H1 (cell line): ENCODE data around the gene CST7. TPM values are rescaled to one million over a fixed set of nuclear protein-coding genes. Genes with fewer than 3 reads are reported as not detected.

Experiments
- CTCF ChIA-PET: fragments of 300-600 bp; sonication (Branson Sonifier 250); formaldehyde crosslinking; loops from one replicate; lab custom pipeline; 2021; ENCODE audit not compliant: partially characterized antibody; lab: Charles Lee
- POLR2A ChIA-PET: fragments of 300-600 bp; sonication (Branson Sonifier 250); formaldehyde crosslinking; loops from one replicate; lab custom pipeline; 2021; ENCODE audit warnings: inconsistent platforms; ENCODE audit not compliant: partially characterized antibody; lab: Charles Lee
- DNase-seq, 2 experiments: peaks; one replicate each; pipeline versions ENCODE4 v3.0.0 to v3.0.0-alpha.2; 2010 to 2022; ENCODE audit warnings: low spot score in 2 of 2, low read depth in 1 of 2, mixed read lengths in 1 of 2
- FAIRE-seq: peaks from 2 replicates; lab custom pipeline; 2011; peaks lifted over from hg19 to GRCh38; lab: Jason Lieb, UNC
- H2AFZ ChIP-seq: 2 replicates; pipeline ENCODE4 v1.8.1; 2012; ENCODE audit warnings: low read length, inconsistent platforms
- H2AK5ac ChIP-seq: 2 replicates; pipeline ENCODE4 v1.6.1; 2013; ENCODE audit warnings: low read depth, low read length
- H2BK120ac ChIP-seq: replicated peaks from 2 replicates; pipeline ENCODE3; 2013; ENCODE audit warnings: low read depth, low read length, inconsistent platforms
- H2BK12ac ChIP-seq: 2 replicates; pipeline ENCODE4 v1.6.1; 2013; ENCODE audit warnings: low read depth, low read length
- H2BK15ac ChIP-seq: 2 replicates; pipeline ENCODE4 v1.6.1; 2013; ENCODE audit warnings: low read length
- H2BK20ac ChIP-seq: 2 replicates; pipeline ENCODE4 v1.6.1; 2013; ENCODE audit warnings: low read length
- H2BK5ac ChIP-seq: 2 replicates; pipeline ENCODE4 v1.6.1; 2013; ENCODE audit warnings: low read depth, low read length
- H3K14ac ChIP-seq: 2 replicates; pipeline ENCODE4 v1.6.1; 2013; ENCODE audit warnings: inconsistent platforms; ENCODE audit not compliant: insufficient read length
- H3K18ac ChIP-seq: 2 replicates; pipeline ENCODE4 v1.6.1; 2013; ENCODE audit warnings: low read length; ENCODE audit errors: extremely low read depth
- H3K23ac ChIP-seq: 2 replicates; pipeline ENCODE4 v1.6.1; 2013; ENCODE audit warnings: inconsistent platforms; ENCODE audit not compliant: insufficient read length
- H3K23me2 ChIP-seq: 2 replicates; pipeline ENCODE4 v1.6.1; 2013; ENCODE audit warnings: low read depth, low read length
- H3K27ac ChIP-seq: 2 replicates; pipeline ENCODE4 v1.6.1; 2011; ENCODE audit warnings: low read depth, low read length, inconsistent platforms
- H3K27me3 ChIP-seq, 4 experiments: replicated peaks in 1 of 4; 1 replicate in 1 of 4; 2 replicates in 3 of 4; pipeline versions ENCODE4 v1.6.1 to v1.8.1; 2011 to 2013; ENCODE audit warnings: low read length in 3 of 4, mild to moderate bottlenecking in 3 of 4, inconsistent platforms in 2 of 4, mixed read lengths in 2 of 4, moderate library complexity in 1 of 4; ENCODE audit not compliant: control insufficient read depth in 3 of 4, insufficient read depth in 3 of 4; ENCODE audit errors: extremely low read depth in 1 of 4
- H3K36me3 ChIP-seq, 4 experiments: 2 replicates each; pipeline versions ENCODE4 v1.6.1 to v1.8.1; 2011 to 2013; ENCODE audit warnings: mild to moderate bottlenecking in 4 of 4, low read length in 3 of 4, moderate library complexity in 2 of 4, control low read depth in 1 of 4, inconsistent platforms in 1 of 4; ENCODE audit not compliant: insufficient read depth in 4 of 4, control insufficient read depth in 2 of 4
- H3K4ac ChIP-seq: replicated peaks from 2 replicates; pipeline ENCODE3; 2013; ENCODE audit warnings: low read length, low read depth, mixed read lengths, inconsistent platforms; ENCODE audit not compliant: insufficient read length
- H3K4me1 ChIP-seq, 4 experiments: replicated peaks in 1 of 4; 1 replicate in 1 of 4; 2 replicates in 3 of 4; pipeline versions ENCODE4 v1.6.1 to v1.8.1; 2011 to 2013; ENCODE audit warnings: low read length in 3 of 4, inconsistent platforms in 2 of 4, mixed read lengths in 1 of 4; ENCODE audit not compliant: insufficient read depth in 4 of 4, control insufficient read depth in 3 of 4
- H3K4me2 ChIP-seq, 2 experiments: 2 replicates each; pipeline versions ENCODE4 v1.6.1 to v1.8.1; 2011 to 2013; ENCODE audit warnings: low read depth in 2 of 2, low read length in 2 of 2, control low read depth in 1 of 2, inconsistent platforms in 1 of 2, mild to moderate bottlenecking in 1 of 2; ENCODE audit not compliant: insufficient read depth in 1 of 2
- H3K4me3 ChIP-seq, 4 experiments: fragments of 200-600, 300-600 bp in 1 of 4; sonication (generic), shearing (Covaris generic), sonication (Bioruptor Twin) in 1 of 4; 2 replicates each; pipeline versions ENCODE4 v1.5.1 to v1.8.1; 2011 to 2016; ENCODE audit warnings: low read length in 4 of 4, low read depth in 3 of 4, control low read depth in 2 of 4, inconsistent platforms in 2 of 4, mild to moderate bottlenecking in 2 of 4, mixed read lengths in 1 of 4, moderate library complexity in 1 of 4; ENCODE audit not compliant: insufficient read depth in 2 of 4; ENCODE audit errors: extremely low read depth in 1 of 4
- H3K56ac ChIP-seq: replicated peaks from 2 replicates; pipeline ENCODE3; 2013; ENCODE audit warnings: low read depth, mild to moderate bottlenecking, mixed read lengths, low read length, inconsistent platforms; ENCODE audit not compliant: insufficient read length
- H3K79me1 ChIP-seq: 2 replicates; pipeline ENCODE4 v1.6.1; 2013; ENCODE audit warnings: low read depth, low read length, control low read depth
- H3K79me2 ChIP-seq, 2 experiments: 2 replicates each; pipeline versions ENCODE4 v1.6.1 to v1.8.1; 2012 to 2013; ENCODE audit warnings: low read length in 2 of 2, mild to moderate bottlenecking in 2 of 2, inconsistent platforms in 1 of 2; ENCODE audit not compliant: insufficient read depth in 2 of 2, control insufficient read depth in 1 of 2
- H3K9ac ChIP-seq, 4 experiments: replicated peaks in 1 of 4; 1 replicate in 1 of 4; 2 replicates in 3 of 4; pipeline versions ENCODE4 v1.6.1 to v1.8.1; 2011 to 2013; ENCODE audit warnings: low read depth in 3 of 4, low read length in 3 of 4, control low read depth in 2 of 4, mild to moderate bottlenecking in 2 of 4, moderate library complexity in 2 of 4, inconsistent platforms in 1 of 4; ENCODE audit errors: extremely low read depth in 1 of 4
- H3K9me3 ChIP-seq, 2 experiments: 2 replicates each; pipeline versions ENCODE4 v1.6.1 to v1.8.1; 2012 to 2013; ENCODE audit warnings: mild to moderate bottlenecking in 2 of 2, moderate library complexity in 2 of 2, control low read depth in 1 of 2, inconsistent platforms in 1 of 2, low read depth in 1 of 2, low read length in 1 of 2, mixed read lengths in 1 of 2; ENCODE audit not compliant: insufficient read depth in 2 of 2
- H4K20me1 ChIP-seq, 2 experiments: replicated peaks in 1 of 2; 2 replicates each; pipeline versions ENCODE3 to v1.8.1; 2011 to 2013; ENCODE audit warnings: inconsistent platforms in 2 of 2, low read length in 2 of 2, mild to moderate bottlenecking in 1 of 2; ENCODE audit not compliant: insufficient read depth in 2 of 2, control insufficient read depth in 1 of 2
- H4K5ac ChIP-seq: 2 replicates; pipeline ENCODE4 v1.6.1; 2013; ENCODE audit warnings: low read length, low read depth, mixed read lengths, inconsistent platforms; ENCODE audit not compliant: insufficient read length
- H4K8ac ChIP-seq: 2 replicates; pipeline ENCODE4 v1.8.0; 2013; ENCODE audit warnings: mild to moderate bottlenecking, moderate library complexity, low read length, inconsistent platforms; ENCODE audit not compliant: insufficient read depth; ENCODE audit errors: extremely low read depth
- H4K91ac ChIP-seq: replicated peaks from 2 replicates; pipeline ENCODE3; 2013; ENCODE audit warnings: low read length, mixed read lengths, inconsistent platforms; ENCODE audit not compliant: insufficient read length
- CHD2 ChIP-seq: IDR thresholded peaks from 2 replicates; pipeline ENCODE4 v1.6.1; 2012; ENCODE audit warnings: low read length, improper control_type of control experiment
- GTF2F1 ChIP-seq: IDR thresholded peaks from 2 replicates; pipeline ENCODE4 v1.6.1; 2012; ENCODE audit warnings: low read depth, low read length, improper control_type of control experiment, borderline replicate concordance
- KDM1A ChIP-seq: fragments of 200-600, 300-600 bp; sonication (generic); IDR thresholded peaks from 2 replicates; pipeline ENCODE4 v1.7.1; 2016; ENCODE audit warnings: mild to moderate bottlenecking, low read length, borderline replicate concordance
- KDM4A ChIP-seq: IDR thresholded peaks from one replicate; pipeline ENCODE4 v1.7.1; 2012; ENCODE audit warnings: low read depth, mild to moderate bottlenecking, moderate library complexity, low read length, inconsistent platforms; ENCODE audit not compliant: severe bottlenecking
- MAFK ChIP-seq: IDR thresholded peaks from 2 replicates; pipeline ENCODE4 v1.6.1; 2012; ENCODE audit warnings: low read depth, mild to moderate bottlenecking, improper control_type of control experiment, low read length
- SP1 ChIP-seq: IDR thresholded peaks from 2 replicates; pipeline ENCODE4 v1.6.1; 2011; ENCODE audit warnings: low read depth, low read length
- ZNF274 ChIP-seq: IDR thresholded peaks from 2 replicates; pipeline ENCODE4 v1.7.0; 2012; ENCODE audit warnings: low read length, borderline replicate concordance; ENCODE audit errors: extremely low read depth
- WGBS, 2 experiments: shearing (Covaris generic) in 1 of 2; methylation state at CpG; one replicate each; pipeline versions ENCODE4 v1.1.6 to v1.1.7; 2013 to 2015; ENCODE audit warnings: low lambda C conversion rate in 2 of 2, mixed read lengths in 2 of 2, inconsistent platforms in 1 of 2, low coverage in 1 of 2, missing lambda C conversion rate in 1 of 2; ENCODE audit not compliant: insufficient replicate concordance in 2 of 2, insufficient coverage in 1 of 2, insufficient read length in 1 of 2; ENCODE audit errors: extremely low coverage in 1 of 2, missing lambda C conversion rate in 1 of 2; 5-methylcytosine and 5-hydroxymethylcytosine counted together
- polyA plus RNA-seq, 7 experiments: library from polyadenylated mRNA; depleted of rRNA in 3 of 7; stranded (reverse) in 5 of 7; unstranded in 2 of 7; fragments of >200 nt in 5 of 7; fragments of 200-250 nt in 2 of 7; gene quantifications; 1 replicate in 5 of 7; 2 replicates in 1 of 7; 4 replicates in 1 of 7; pipeline versions ENCODE4 v1.2.1 to v1.2.3, GENCODE V29; 2011 to 2013; ENCODE audit warnings: missing spikeins in 2 of 7, mixed read lengths in 2 of 7
- total RNA-seq: library from RNA; stranded (reverse); fragmentation: NEBNext Ultra II Directional; extraction: Animal tissue kit (Norgen Biotek cat#: 25700); gene quantifications from 2 replicates; pipeline ENCODE4 v1.2.1, GENCODE V29; 2021
- TF ChIP-seq, protein P1 (sequence below): IDR thresholded peaks from 2 replicates; pipeline ENCODE4 v1.6.1; 2012; ENCODE audit warnings: inconsistent platforms

The CST7 gene
- total and polyA plus RNA-seq, 2 of the 8 experiments (the other 6 are each of a cell fraction or from before 2014, with no cell fraction given): not detected

DNA sequence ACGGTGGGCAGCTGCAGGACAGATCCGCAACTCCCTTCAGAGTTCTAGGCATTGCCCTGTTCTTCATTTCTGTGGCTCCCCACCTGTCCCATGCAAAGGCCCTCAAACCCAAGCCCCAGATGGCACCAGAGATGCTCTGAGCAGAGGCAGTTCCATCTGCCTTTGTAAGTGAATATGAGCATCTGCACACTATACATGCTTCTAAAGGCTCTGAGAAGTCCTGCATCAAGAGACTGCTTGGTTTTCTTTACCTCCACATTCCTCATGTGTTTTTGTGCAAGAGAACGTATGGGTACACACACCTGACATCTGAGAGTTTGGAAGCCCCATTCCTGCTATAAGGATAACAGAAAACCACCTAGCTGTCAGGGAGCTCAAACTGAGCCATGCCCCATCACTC, 14.4 kb upstream of the CST7 start:
- H4K5ac ChIP-seq: no peak overlapping the region
- H3K14ac ChIP-seq: no peak overlapping the region
- ChIA-PET CTCF (interaction anchor here (0.8 kb wide), 1 partner anchor 13 kb away, joined by 3 read pairs; no protein-coding TSS in a partner anchor), POLR2A (no interaction called here)
- H4K8ac ChIP-seq: no peak overlapping the region
- WGBS, 2 experiments: 78% methylated on average over 3 of the region's 3 CpGs; no CpG with 5 or more reads in 1 of the 2 experiments
- no peaks in the 10 kb centered on the region for H3K79me1 ChIP-seq
- H3K56ac ChIP-seq: no peak overlapping the region
- no peaks in the 10 kb centered on the region for H3K79me2 ChIP-seq
- H2BK12ac ChIP-seq: no peak overlapping the region
- no peak overlapping the region for H3K23ac ChIP-seq
- no peak overlapping the region for H2AK5ac ChIP-seq
- no peaks in the 10 kb centered on the region for H3K23me2 ChIP-seq
- H3K4me1 ChIP-seq: peaks cover 0 to 3% (median 1%) of the 10 kb centered on the region in 4 experiments; a peak in 3 of 7 replicates
- H2BK120ac ChIP-seq: no peak overlapping the region
- H3K9ac ChIP-seq: no peak overlapping the region
- H4K91ac ChIP-seq: no peak overlapping the region
- H3K18ac ChIP-seq: no peak overlapping the region
- no peak overlapping the region for H3K27ac ChIP-seq
- no peak overlapping the region for H2AFZ ChIP-seq
- no peaks in the 10 kb centered on the region for H3K27me3 ChIP-seq
- H3K36me3 ChIP-seq: no peaks in the 10 kb centered on the region
- TF ChIP-seq MAFK (no peak), KDM4A (no peak), GTF2F1 (no peak), KDM1A (no peak), SP1 (no peak), ZNF274 (no peak), CHD2 (no peak)
- TF ChIP-seq, protein P1, sequence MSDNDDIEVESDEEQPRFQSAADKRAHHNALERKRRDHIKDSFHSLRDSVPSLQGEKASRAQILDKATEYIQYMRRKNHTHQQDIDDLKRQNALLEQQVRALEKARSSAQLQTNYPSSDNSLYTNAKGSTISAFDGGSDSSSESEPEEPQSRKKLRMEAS: no peak
- H3K4me2 ChIP-seq: no peak overlapping the region
- H3K4ac ChIP-seq: no peak overlapping the region
- no peak overlapping the region for H2BK5ac ChIP-seq
- no peak for DNase-seq
- FAIRE-seq: no peak
- H2BK20ac ChIP-seq: no peak overlapping the region
- peaks cover 8 to 12% of the 10 kb centered on the region in 2 experiments; a peak in 3 of 4 replicates for H3K9me3 ChIP-seq
- no peaks in the 10 kb centered on the region for H4K20me1 ChIP-seq
- H2BK15ac ChIP-seq: no peak overlapping the region
- H3K4me3 ChIP-seq: no peak overlapping the region
